HCT116 (cell line): Measurements from ENCODE around the gene JOSD1.

Experiments used
- EGR1 ChIP-seq: IDR thresholded peaks from 2 replicates; pipeline ENCODE4 v1.6.1; 2012; ENCODE audit warnings: low read depth
- EZH2 ChIP-seq: fragments of 200-600 bp; sonication (generic); IDR thresholded peaks from 2 replicates; pipeline ENCODE4 v1.6.1; 2017; ENCODE audit warnings: antibody characterized with exemption, mixed run types
- POLR2A ChIP-seq: IDR thresholded peaks from 2 replicates; pipeline ENCODE4 v1.7.0; 2011; ENCODE audit warnings: borderline replicate concordance; ENCODE audit not compliant: insufficient read depth, insufficient read length; ENCODE audit errors: extremely low read depth
- POLR2AphosphoS5 ChIP-seq: IDR thresholded peaks from 2 replicates; pipeline ENCODE4 v1.6.1; 2011; ENCODE audit warnings: mild to moderate bottlenecking, low read depth, low read length, moderate library complexity
- SRF ChIP-seq: IDR thresholded peaks from 2 replicates; pipeline ENCODE4 v1.6.1; 2012; ENCODE audit warnings: low read depth
- YY1 ChIP-seq: IDR thresholded peaks from 2 replicates; pipeline ENCODE4 v1.6.1; 2011; ENCODE audit warnings: low read length, low read depth, moderate library complexity, mild to moderate bottlenecking; ENCODE audit not compliant: insufficient replicate concordance; ENCODE audit errors: extremely low read depth
- ZFX ChIP-seq: fragments of 450-650 bp; IDR thresholded peaks from 2 replicates; pipeline ENCODE4 v1.6.1; 2017
- ZNF274 ChIP-seq: fragments of 200-500 bp; sonication (Bioruptor generic); IDR thresholded peaks from 2 replicates; pipeline ENCODE4 v1.6.1; 2014; ENCODE audit warnings: mild to moderate bottlenecking, low read depth, low read length, inconsistent platforms
- TF ChIP-seq, protein P1 (sequence below): IDR thresholded peaks from 2 replicates; pipeline ENCODE4 v1.6.1; 2012; ENCODE audit warnings: low read depth
- TF ChIP-seq, protein P2 (sequence below), 3 experiments: fragments of 200-600 bp in 1 of 3; sonication (generic) in 1 of 3; IDR thresholded peaks in 2 of 3; conservative IDR thresholded peaks in 1 of 3; 2 replicates each; pipeline ENCODE4 v1.5.1; 2012 to 2017; ENCODE audit warnings: low read depth in 2 of 3, low read length in 2 of 3, antibody characterized with exemption in 1 of 3, borderline replicate concordance in 1 of 3, control low read depth in 1 of 3, mild to moderate bottlenecking in 1 of 3, mixed read lengths in 1 of 3, mixed run types in 1 of 3, moderate library complexity in 1 of 3; ENCODE audit not compliant: insufficient read depth in 1 of 3
- TF ChIP-seq, protein P3 (sequence below): IDR thresholded peaks from 2 replicates; pipeline ENCODE4 v1.6.1; 2012

DNA sequence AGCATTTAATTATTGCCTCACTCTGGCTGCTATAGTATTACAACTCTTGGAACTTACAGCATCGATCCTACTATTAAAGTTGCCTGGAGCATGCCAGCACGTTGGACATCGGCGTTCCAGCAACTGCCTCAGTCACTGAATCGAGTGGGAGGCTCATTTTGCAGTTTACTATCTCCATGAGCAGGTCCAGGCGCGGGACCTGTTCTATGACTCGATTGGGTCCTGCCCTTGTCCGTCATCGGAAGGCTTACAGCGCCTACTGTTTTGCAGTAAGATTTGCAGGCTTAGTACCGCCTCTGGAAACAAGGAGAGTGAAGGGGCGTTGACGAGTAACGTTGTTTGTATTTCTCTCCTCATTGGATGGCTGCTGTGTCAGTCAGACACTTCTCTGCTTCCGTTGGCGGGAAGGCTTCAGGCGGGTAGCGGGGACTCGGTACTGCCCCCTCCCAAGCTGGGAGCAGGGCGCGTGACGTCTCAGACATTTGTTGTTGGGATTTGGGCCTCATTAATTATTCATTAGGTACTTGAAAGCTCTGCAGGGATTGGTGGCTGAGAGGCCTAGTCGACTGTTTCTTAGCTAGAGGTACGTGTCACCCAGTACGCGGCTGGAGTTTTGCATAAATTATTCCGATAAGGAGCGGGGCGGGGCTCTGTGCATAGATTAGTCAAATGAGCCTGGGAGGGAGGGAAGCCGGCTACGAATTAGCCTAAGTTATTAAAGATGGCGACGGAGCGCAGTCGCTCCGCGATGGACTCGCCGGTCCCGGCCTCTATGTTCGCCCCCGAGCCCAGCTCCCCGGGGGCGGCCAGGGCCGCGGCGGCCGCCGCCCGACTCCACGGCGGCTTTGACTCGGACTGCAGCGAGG lies 4.7 kb upstream of the JOSD1 start, which contains the start of gene GTPBP1:
- TF ChIP-seq YY1 (peak; percentile 90), ZNF274 (no peak), EZH2 (no peak), POLR2A (peak; percentile 73), SRF (peak; percentile 65; the same call in 1 of the 2 replicates), ZFX (no peak), EGR1 (no peak), POLR2AphosphoS5 (peak; percentile 83)
- TF ChIP-seq, protein P1, sequence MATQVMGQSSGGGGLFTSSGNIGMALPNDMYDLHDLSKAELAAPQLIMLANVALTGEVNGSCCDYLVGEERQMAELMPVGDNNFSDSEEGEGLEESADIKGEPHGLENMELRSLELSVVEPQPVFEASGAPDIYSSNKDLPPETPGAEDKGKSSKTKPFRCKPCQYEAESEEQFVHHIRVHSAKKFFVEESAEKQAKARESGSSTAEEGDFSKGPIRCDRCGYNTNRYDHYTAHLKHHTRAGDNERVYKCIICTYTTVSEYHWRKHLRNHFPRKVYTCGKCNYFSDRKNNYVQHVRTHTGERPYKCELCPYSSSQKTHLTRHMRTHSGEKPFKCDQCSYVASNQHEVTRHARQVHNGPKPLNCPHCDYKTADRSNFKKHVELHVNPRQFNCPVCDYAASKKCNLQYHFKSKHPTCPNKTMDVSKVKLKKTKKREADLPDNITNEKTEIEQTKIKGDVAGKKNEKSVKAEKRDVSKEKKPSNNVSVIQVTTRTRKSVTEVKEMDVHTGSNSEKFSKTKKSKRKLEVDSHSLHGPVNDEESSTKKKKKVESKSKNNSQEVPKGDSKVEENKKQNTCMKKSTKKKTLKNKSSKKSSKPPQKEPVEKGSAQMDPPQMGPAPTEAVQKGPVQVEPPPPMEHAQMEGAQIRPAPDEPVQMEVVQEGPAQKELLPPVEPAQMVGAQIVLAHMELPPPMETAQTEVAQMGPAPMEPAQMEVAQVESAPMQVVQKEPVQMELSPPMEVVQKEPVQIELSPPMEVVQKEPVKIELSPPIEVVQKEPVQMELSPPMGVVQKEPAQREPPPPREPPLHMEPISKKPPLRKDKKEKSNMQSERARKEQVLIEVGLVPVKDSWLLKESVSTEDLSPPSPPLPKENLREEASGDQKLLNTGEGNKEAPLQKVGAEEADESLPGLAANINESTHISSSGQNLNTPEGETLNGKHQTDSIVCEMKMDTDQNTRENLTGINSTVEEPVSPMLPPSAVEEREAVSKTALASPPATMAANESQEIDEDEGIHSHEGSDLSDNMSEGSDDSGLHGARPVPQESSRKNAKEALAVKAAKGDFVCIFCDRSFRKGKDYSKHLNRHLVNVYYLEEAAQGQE: no peak
- TF ChIP-seq, protein P2, sequence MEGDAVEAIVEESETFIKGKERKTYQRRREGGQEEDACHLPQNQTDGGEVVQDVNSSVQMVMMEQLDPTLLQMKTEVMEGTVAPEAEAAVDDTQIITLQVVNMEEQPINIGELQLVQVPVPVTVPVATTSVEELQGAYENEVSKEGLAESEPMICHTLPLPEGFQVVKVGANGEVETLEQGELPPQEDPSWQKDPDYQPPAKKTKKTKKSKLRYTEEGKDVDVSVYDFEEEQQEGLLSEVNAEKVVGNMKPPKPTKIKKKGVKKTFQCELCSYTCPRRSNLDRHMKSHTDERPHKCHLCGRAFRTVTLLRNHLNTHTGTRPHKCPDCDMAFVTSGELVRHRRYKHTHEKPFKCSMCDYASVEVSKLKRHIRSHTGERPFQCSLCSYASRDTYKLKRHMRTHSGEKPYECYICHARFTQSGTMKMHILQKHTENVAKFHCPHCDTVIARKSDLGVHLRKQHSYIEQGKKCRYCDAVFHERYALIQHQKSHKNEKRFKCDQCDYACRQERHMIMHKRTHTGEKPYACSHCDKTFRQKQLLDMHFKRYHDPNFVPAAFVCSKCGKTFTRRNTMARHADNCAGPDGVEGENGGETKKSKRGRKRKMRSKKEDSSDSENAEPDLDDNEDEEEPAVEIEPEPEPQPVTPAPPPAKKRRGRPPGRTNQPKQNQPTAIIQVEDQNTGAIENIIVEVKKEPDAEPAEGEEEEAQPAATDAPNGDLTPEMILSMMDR (IDR thresholded peaks at IDR 0.05 in 2 of 3, conservative IDR thresholded peaks at IDR 0.05 in 1 of 3; ENCODE audit: borderline replicate concordance in 1 of 3, insufficient read depth in 1 of 3, low read depth in 2 of 3, low read length in 2 of 3): no peak
- TF ChIP-seq, protein P3, sequence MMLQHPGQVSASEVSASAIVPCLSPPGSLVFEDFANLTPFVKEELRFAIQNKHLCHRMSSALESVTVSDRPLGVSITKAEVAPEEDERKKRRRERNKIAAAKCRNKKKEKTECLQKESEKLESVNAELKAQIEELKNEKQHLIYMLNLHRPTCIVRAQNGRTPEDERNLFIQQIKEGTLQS: no peak
